ENCODE results near the gene CDA.

Gene CDA

DNA sequence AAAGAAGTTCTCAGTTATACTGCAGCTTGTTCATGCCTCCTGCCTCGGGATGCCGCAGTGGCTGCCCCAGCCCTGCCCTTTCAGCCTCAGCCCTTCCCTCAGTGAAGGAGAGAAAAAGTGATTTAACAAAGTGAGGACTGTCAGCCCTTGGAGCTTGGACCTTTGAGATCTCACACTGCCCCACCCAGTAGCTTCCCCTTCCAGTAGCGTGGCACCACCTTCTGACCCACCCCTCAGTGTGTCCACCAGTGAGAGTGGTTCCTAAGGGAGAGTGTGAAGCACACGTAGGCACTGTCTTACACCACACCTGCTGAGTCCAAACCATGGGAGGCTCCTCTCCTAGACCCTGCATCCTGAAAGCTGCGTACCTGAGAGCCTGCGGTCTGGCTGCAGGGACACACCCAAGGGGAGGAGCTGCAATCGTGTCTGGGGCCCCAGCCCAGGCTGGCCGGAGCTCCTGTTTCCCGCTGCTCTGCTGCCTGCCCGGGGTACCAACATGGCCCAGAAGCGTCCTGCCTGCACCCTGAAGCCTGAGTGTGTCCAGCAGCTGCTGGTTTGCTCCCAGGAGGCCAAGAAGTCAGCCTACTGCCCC, at the start of gene CDA:
Gene CDA (plus strand): TSS at position 464 of the 592 bp plus-strand sequence. CDS start 33 bp downstream, at position 497.
- DNase-seq, result no peak

GRCh38 chr1:20540281-20540680, 48.6 kb upstream of the CDA start:
- no peak for DNase-seq

GRCh38 chr1:20546637-20547036, 42.3 kb upstream of the CDA start:
- no peak for DNase-seq

DNA sequence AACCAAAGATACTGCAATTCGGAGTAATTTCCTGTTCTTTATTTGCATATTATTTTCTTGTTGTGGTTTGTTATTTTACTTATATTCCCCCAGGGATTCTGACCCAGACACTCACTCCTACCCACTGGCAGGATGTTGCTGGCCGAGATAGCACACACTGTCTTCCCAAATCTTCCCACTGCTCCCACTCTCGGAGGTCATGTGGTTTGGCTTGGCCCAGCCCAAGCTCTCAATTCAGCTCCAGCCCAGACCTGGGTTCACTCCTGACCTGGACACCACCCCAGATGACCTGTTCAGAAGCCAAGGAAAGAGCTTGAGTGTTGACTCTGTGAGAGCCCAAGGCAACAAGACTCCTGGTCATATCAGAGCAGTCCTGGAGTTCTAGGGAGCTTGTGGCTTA, 37.7 kb upstream of the CDA start:
- no peak for DNase-seq

DNA sequence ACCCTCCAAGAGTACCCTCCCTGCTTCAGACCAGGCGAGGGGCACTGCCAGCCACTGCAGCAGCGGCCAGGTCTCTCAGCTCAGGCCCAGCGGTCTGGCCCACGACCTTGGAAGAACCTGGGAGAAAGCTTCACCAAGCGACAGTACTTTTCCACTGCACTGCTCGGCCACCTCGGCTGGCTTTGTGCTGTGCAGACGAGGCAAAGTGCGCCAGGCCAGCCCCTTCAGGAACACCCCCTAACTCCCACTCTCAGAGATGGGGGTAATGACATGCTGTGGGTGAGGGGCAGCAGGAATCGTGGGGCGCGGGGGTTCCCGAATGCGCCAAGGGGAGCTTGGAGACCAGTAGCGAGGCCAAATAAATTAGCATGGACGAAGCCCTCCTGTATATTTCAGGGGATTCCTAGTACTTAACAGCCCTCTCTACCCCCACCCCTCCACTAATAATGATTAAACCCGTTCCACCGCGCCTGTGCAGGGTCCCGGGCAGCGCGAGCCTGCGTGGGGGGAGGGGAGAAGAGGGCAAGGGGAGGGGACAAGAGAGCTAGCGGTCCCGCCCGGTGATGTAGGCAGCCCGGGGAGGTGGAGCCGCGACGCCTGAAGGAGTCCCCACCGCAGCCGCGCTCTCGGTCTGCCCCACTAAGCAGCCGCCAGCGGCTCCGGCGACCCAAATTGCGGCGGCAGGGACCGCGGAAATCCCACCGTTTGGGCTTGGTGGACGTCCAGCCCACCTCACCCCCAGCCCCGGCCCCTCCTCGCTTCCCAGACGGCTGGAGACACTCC, 36.8 kb upstream of the CDA start, which contains the start of gene FAM43B:
Gene FAM43B (plus strand): TSS at position 629 of the 783 bp plus-strand sequence. CDS start 401 bp downstream, outside the sequence.
- peak; percentile 91 for DNase-seq

- no peak for DNase-seq
Observed at GRCh38 chr1:20552728-20553445, 36.0 kb upstream of the CDA start.

GRCh38 chr1:20555025-20555757, 33.7 kb upstream of the CDA start:
- DNase-seq, result no peak

DNA sequence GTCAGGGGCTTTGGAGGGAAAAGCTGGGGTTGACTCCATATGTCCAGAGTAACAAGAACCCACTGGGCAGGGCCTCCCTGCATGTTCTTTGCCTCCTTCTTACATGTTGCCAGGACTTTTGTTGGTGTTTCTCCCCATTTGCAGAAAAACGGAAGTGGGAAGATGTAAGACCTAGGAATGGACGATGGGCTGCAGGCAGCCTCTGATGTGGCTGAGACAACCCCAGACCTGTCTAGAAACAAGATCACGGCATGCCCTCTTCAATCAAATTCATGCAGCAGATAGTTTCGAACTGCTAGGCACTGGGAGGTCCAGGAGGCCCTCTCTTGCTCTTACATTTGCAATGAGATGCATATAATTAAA, 33.2 kb upstream of the CDA start:
- no peak for DNase-seq

- DNase-seq, result no peak
Observed at GRCh38 chr1:20558191-20558590, 30.7 kb upstream of the CDA start.

GRCh38 chr1:20560966-20561365, 27.9 kb upstream of the CDA start:
- DNase-seq, result no peak

DNA sequence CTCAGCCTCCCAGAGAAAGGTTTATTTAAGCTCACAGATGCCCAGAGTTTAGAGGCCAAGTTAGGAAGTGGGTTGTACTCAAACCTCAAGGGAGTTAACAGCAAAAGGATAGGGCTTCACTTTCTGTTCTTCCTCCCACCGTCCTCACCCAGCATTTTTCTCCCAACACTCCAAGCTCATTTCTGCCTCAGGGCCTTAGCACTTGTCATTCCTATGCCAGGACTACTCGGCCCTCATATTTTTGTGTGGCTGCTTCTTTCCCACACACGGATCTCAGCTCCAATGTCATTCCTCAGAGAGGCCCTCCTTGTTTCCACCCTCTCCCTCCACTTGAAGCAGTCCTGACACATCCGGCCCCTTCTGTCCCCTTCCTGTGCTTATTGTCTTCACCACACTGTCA, 23.7 kb upstream of the CDA start:
- no peak for DNase-seq

- no peak for DNase-seq
Observed at GRCh38 chr1:20569523-20570098, 19.3 kb upstream of the CDA start.

DNA sequence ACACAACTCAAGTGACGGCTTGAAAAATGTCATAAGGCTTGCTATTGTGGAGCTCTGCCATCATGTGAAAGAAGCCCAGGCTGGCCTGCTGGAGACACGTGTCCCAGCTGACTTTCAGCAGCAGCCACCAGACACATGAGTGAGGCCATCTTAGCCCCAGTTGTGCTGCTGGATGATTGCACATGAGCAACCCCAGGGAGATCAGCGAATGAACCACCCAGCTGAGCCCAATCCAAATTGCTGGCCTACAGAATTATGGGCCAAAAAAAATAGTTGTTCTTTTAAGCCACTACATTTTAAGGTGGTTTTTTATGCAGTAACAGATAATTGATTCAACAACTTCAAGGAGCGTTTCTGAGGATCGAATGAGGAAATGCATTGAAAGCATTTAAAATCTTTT, 17.5 kb upstream of the CDA start:
- DNase-seq, result no peak

- no peak for DNase-seq
Observed at GRCh38 chr1:20573987-20574386, 14.9 kb upstream of the CDA start.

- DNase-seq, result peak; percentile 64
Observed at GRCh38 chr1:20574686-20575540, 14.0 kb upstream of the CDA start.

DNA sequence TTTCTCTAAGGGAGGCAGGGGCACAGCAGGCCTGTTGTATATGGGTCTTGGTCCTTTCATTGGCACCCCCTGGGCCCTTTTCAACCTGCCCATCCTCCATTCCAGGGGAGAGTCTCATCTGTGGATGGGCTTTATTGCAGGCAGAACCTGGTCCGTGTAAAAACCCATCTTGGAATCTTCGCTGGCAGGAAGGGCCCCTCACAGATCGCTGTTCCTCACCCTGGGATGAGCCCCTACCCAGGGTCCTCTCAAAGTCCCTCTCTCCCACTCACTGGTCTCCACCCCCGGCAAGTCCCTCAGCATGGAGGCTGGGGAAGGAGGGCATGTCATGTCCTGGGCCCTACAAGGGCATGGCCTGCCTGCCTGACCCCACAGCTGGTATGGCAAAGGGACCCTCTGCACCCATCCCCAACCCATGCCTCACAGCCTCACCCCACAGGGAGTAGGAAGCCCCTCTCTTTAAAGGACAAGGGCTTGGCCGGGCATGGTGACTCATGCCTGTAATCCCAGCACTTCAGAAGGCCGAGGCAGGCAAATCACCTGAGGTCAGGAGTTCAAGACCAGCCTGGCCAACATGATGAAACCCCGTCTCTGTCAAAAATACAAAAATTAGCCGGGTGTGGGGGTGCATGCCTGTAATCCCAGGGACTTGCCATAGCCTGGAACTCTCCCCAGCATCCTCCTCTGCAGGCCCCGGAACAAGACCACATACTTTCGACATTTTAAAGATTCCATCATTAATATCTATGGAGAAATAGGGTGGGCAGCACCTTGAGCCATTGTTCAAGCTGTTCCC, 13.2 kb upstream of the CDA start:
- DNase-seq, result no peak

DNA sequence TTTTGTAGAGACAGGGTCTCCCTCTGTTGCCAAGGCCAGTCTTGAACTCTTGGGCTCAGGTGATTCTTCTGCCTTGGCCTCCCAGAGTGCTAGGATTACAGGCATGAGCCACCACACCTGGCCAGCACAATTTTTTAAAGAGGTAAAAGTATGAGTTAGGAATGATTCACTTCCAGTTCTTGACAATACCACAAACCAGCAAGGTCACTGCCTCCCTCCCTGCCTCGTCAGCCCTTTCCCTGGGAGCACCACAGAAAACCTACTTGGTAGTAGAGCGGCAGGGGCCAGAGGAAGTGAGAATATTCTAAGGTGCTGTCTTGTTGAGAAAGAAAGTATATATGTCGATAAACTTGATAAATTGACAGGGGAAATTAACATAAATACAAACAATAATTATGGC, 10.8 kb upstream of the CDA start:
- DNase-seq, result no peak

DNA sequence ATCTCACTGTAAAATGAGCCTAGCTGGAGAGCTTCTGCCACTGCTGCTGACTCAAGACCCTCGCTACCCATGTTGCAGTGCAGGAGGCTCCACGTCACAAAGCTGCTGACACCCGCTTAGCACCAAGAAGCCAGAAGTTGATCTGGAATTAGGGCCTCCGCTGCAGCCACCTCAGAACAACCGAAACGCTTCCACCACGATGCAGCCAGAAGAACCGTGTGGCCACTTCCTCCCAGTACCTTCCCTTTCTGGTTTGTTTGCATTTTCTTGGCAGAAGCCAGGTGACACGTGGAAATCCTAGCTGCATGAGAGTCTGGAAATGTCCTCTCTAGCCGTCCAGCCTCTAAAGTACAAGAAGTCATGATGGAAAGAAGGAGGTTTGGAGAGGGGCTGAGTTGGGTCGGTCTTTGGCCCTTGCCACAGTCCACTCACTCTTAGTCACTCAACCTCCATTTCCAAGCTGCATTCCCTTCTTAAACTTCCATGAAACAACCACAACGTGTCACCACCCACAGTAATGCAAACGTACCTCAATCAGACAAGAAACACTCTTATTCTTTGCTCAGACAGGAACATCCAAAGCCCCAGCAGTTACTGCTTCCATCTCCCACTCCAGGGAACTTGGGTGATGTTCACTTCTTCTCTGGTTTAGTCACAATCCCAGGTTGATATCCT, 10.0 kb upstream of the CDA start:
- DNase-seq, result no peak

DNA sequence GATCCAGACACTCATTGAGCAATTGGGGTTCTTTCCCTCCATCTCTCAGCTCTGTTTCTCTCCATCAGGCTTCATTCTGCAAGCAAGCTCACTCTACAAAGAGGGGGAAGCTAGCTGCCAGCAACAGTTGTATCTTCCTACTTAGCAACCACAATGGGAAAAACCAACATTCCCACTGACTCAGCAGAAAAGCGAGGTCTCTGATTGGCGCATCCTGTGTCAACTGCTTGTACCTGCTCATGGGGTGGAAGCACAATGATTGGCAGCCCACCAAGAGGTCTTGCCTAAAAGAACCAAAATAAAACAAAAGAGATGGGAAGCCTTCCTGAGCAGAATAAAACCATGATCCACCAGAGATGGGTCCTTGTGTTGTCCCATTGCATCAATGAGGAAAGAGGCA, 4.0 kb upstream of the CDA start:
- no peak for DNase-seq

DNA sequence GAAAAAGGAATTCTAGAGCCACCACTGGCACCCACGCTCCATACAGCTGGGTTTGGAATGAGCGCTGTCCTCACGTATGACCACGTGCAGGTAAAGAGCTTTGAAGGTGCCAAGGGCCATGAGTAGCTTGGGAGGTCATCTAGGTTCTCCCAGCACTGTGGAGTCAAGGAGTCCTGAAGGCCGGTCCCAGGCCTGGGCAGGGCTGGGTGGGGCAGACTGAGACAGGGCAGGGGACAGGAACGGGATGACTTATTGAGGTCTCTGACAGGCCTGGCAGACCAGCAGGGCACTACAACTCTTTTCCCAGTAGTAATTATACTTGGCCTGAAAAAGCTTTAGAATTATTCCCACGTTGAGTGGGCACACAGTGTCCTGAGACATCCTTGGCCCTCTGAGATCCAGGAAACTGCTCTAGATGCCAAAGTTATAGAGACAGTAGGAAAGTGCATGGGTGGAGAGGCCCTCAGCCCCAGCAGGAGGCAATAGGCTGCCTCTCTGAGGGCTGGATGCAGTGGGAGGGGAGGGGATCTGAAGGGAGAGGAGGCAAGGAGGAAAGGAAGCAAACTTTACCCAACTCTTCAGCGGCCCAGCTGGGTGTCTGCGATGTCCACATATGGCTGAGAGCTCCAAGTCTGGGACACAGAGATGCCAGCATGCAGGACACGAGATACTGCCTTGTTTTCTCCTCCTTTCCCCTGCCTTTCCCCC, 1.8 kb upstream of the CDA start:
- DNase-seq, result no peak

Data from left hindlimb (tissue), 1 donor.